ENCODE results near the gene MAU2. TPM values are rescaled to one million over a fixed set of nuclear protein-coding genes. Genes with fewer than 3 reads are reported as not detected.
"Not testable (repeated sequence)": the region's sequence is repeated elsewhere in the genome, so short reads cannot be mapped to it uniquely, and the experiment has no call there.

Gene MAU2
- total RNA-seq, 3 donors from 2014 or later: 49.8 to 71.1 (median 70.6) TPM

DNA sequence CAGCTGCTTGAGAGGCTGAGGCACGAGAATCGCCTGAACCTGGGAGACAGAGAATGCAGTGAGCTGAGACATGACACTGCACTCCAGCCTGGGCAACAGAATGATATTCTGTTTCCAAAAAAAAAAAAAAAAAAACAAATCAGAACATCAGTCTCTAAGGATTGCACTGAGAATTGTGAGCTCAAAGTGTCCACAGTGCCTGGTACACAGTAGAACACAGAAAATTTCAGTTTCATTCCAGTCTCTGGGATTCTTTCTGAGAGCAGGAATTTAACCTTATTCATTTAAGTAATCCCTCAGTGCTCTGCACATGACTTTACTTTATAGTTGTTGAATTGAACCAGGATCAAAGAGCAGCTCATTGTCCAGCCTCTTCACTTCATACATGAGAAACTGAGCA, 58.9 kb downstream of the MAU2 start:
- Histone ChIP-seq H3K4me1 (ENCODE audit: low read depth) (peaks cover 57% of the 10 kb centered on the region), H3K4me3 (no peak overlapping the region), H3K36me3 (ENCODE audit: low read depth) (no peaks in the 10 kb centered on the region), H3K9me3 (no peaks in the 10 kb centered on the region)
- TF ChIP-seq, protein P1, sequence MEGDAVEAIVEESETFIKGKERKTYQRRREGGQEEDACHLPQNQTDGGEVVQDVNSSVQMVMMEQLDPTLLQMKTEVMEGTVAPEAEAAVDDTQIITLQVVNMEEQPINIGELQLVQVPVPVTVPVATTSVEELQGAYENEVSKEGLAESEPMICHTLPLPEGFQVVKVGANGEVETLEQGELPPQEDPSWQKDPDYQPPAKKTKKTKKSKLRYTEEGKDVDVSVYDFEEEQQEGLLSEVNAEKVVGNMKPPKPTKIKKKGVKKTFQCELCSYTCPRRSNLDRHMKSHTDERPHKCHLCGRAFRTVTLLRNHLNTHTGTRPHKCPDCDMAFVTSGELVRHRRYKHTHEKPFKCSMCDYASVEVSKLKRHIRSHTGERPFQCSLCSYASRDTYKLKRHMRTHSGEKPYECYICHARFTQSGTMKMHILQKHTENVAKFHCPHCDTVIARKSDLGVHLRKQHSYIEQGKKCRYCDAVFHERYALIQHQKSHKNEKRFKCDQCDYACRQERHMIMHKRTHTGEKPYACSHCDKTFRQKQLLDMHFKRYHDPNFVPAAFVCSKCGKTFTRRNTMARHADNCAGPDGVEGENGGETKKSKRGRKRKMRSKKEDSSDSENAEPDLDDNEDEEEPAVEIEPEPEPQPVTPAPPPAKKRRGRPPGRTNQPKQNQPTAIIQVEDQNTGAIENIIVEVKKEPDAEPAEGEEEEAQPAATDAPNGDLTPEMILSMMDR (IDR thresholded peaks at IDR 0.05): no peak
- intact Hi-C loops (cut with DNase I, micrococcal nuclease): no loop called here
- no peak for ATAC-seq
- no peak for DNase-seq

DNA sequence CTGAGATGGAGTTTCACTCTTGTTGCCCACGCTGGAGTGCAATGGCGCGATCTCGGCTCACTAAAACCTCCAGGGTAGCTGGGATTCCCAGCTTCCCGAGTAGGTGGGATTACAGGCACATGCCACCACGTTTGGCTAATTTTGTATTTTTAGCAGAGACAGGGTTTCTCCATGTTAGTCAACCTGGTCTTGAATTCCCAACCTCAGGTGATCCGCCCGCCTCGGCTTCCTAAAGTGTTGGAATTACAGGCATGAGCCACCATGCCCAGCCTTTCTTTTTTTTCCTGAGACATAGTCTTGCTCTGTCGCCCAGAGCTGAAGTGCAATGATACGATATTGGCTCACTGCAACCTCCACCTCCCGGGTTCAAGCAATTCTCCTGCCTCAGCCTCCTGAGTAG, 59.7 kb downstream of the MAU2 start:
- H3K36me3 ChIP-seq (ENCODE audit: low read depth); intact Hi-C loops (cut with DNase I, micrococcal nuclease); H3K4me3 ChIP-seq; H3K9me3 ChIP-seq; ATAC-seq: not testable (repeated sequence)
- peak in 1 of 3 donors; percentile 30 for DNase-seq
- peaks cover 55% of the 10 kb centered on the region for H3K4me1 ChIP-seq (ENCODE audit: low read depth)

DNA sequence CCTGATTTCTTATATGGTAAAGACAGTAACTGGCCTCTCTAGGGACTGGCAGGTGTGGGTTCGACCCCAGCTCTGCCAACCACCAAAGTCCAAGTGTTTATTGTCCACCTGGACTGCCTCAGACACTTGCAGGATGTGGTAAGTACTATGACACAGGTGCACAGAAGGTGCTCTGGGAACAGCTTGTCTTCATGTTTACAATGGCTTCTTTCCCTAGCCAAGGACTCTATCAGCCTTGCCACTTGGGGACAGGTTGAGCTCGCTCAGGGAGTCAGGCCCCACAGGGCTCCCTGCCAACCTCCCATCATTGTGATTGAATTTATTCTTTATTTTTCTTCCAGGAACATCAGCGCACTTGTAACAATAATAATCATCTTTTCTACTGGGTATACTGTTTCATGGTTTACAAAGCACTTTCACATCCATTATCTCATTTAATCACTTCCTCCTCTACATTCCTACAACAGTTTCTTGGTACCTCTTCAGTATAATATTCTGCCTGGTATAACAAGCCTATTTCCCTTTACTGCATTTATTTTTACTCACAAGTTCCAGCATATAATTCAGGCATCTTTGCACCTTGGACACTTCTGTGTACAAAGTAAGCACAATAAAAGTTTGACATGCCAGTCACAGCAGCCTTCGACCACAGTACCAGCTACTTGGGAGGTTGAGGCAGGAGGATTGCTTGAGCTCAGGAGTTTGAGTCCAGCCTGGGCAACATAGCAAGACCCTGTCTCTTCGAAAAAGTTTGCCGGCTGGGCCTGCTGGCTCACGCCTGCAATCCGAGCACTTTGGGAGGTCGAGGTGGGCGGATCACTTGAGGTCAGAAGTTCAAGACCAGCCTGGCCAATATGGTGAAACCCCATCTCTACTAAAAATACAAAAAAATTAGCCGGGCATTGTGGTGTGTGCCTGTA, 60.6 kb downstream of the MAU2 start:
- DNase-seq (peak in 2 of 3 donors; percentile 54 to 56), ATAC-seq (peak; percentile 16)
- TF ChIP-seq, protein P1 (IDR thresholded peaks at IDR 0.05): no peak
- Histone ChIP-seq H3K4me3 (no peak overlapping the region), H3K36me3 (ENCODE audit: low read depth) (no peaks in the 10 kb centered on the region), H3K9me3 (no peaks in the 10 kb centered on the region), H3K4me1 (ENCODE audit: low read depth) (peaks cover 55% of the 10 kb centered on the region)
- intact Hi-C loops (cut with DNase I, micrococcal nuclease): no loop called here

DNA sequence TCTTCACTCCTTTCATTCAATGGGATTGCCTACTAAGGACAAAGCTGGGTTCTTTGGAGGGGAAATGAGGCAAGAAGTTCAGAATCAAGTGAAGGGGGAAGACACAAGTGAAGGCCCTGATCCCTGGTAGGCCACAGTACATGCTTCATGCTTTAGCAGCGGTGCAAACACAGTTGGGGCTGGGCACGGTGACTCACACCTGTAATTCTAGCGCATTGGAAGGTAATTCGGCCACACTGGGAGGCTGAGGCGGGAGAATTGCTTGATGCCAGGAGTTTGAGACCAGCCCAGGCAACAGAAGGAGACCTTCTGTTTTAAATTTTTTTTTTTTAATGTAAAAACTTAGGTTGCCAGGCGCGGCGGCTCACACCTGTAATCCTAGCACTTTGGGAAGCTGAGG, 61.5 kb downstream of the MAU2 start:
- peaks cover 59% of the 10 kb centered on the region for H3K4me1 ChIP-seq (ENCODE audit: low read depth)
- DNase-seq: peak in 1 of 3 donors; percentile 60

DNA sequence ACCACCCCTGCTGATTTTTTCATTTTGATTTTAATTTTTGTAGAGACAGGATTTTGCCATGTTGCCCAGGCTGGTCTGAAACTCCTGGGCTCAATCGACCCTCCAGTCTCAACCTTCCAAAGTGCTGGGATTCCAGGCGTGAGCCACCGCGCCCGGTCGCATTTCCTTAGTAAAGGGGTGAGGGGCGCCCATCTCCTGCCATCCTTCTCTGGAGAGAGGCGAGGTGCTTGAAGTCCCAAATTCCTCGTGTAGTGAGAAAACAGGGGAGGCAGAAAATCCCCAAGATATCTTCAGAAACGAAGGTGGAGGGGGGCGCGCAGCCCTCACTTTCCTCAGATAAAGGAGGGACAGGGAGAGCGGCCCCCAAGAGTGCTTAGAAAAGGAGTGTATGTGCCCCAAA, 63.9 kb downstream of the MAU2 start:
- H3K9me3 ChIP-seq: no peaks in the 10 kb centered on the region
- H3K4me3 ChIP-seq: no peak overlapping the region
- intact Hi-C loops (cut with DNase I, micrococcal nuclease): no loop called here
- DNase-seq: peak in 1 of 3 donors; percentile 54
- H3K4me1 ChIP-seq (ENCODE audit: low read depth): peaks cover 58% of the 10 kb centered on the region
- ATAC-seq: no peak
- TF ChIP-seq, protein P1 (IDR thresholded peaks at IDR 0.05): no peak
- H3K36me3 ChIP-seq (ENCODE audit: low read depth): no peaks in the 10 kb centered on the region

More for the DNA sequence above, 61.5 kb downstream of the MAU2 start:
- Histone ChIP-seq H3K36me3 (ENCODE audit: low read depth) (no peaks in the 10 kb centered on the region), H3K9me3 (no peaks in the 10 kb centered on the region), H3K4me3 (no peak overlapping the region)
- intact Hi-C loops (cut with DNase I, micrococcal nuclease): no loop called here
- no peak for ATAC-seq
- TF ChIP-seq, protein P1 (IDR thresholded peaks at IDR 0.05): no peak

DNA sequence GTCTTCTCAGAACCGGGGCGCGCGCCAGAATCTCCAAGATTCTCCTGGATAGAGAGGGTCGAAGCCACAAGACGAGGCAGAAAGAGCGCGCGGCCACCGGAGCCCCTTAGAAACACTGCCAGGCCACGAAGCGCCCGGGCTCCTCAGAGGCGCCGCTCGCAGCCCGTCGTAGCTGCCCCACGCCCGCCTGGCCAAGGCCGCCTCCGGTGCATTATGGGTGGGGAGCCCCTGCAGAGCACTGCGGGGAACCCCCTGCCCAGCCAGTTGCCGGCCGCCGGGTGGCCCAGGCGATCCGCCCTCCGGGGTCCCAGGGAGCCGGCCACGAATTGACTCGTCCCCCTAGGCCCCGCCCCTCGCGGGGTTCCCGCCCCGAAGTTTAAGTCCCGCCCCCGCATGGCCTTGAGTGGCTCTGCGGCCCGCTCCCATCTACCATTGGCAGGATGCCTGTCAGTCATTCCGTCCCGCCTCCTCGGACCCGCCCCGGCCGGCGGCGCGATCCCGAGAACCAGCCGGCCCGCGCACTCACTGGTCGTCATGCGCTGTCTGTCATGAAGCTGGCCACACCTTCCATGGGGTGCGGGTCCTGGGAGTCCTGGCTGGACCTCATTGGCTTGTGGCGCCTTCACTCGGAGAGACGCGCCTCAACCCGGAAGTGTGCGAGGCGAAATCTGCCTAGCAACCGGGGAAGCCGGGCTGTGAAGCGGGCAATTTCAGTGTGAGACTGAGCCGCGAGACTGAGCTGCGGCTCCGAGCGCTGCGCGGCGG, 64.7 kb downstream of the MAU2 start:
- peak; percentile 92 for ATAC-seq
- peak; percentile 100 for DNase-seq
- Histone ChIP-seq H3K4me3 (peak overlapping the region; percentile 85), H3K9me3 (no peaks in the 10 kb centered on the region), H3K36me3 (ENCODE audit: low read depth) (no peaks in the 10 kb centered on the region), H3K4me1 (ENCODE audit: low read depth) (peaks cover 51% of the 10 kb centered on the region)
- TF ChIP-seq, protein P1 (IDR thresholded peaks at IDR 0.05): no peak
- intact Hi-C loops (cut with DNase I, micrococcal nuclease): no loop called here

All from mucosa of descending colon (tissue), 3 donors.